Measurements from ENCODE around the gene LRRC14B.
"Not testable (repeated sequence)": the region's sequence is repeated elsewhere in the genome, so short reads cannot be mapped to it uniquely, and the experiment has no call there.

DNA sequence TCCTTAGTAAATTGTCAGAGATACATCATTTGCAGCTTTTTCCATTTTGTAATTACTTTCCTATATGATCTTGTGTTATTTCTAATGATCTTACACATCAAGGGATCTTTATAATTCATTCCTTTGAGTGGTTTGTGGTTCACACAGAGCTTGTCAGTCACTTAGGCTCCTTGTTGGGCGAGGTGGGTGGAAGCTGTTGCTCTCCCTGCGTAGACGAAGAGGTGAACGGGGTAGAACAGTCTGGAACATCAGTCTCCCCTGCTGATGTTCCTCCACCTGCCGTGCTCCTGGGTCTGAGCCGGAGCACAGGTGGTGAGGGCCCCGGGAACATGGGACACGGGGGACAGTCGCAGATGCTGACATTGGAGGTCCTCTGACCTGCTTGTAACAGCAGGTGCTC, 44.2 kb downstream of the LRRC14B start:
- not testable (repeated sequence) for TF ChIP-seq CTCF (conservative IDR thresholded peaks at IDR 0.05 in 1 of 2, IDR thresholded peaks at IDR 0.05 in 1 of 2; ENCODE audit: low read depth in 1 of 2, low read length in 2 of 2); EZH2 (IDR thresholded peaks at IDR 0.05; ENCODE audit: low read length, missing control alignments)
